Effector memory CD8-positive, alpha-beta T cell (primary cell): ENCODE results near the gene FCHO2.
"Not testable (repeated sequence)": the region's sequence is repeated elsewhere in the genome, so short reads cannot be mapped to it uniquely, and the experiment has no call there.

ENCODE experiments used
- ATAC-seq: fragments of 150-1000 bp; cut with Tn5 transposase; replicated peaks from 2 replicates; pipeline ENCODE4 v1.10.0; 2021; ENCODE audit warnings: mild to moderate bottlenecking, moderate library complexity
- DNase-seq, 3 experiments: peaks; one replicate each; pipeline ENCODE4 v3.0.0; 2021
- H3K27ac Mint-ChIP-seq, 2 donors: one replicate each; pipeline ENCODE4 v1.8.0; 2022; ENCODE audit warnings: mild to moderate bottlenecking in 2 of 2, mixed read lengths in 2 of 2, moderate library complexity in 2 of 2
- H3K27me3 Mint-ChIP-seq, 2 donors: one replicate each; pipeline ENCODE4 v1.8.0; 2022; ENCODE audit warnings: mixed read lengths in 2 of 2
- H3K36me3 Mint-ChIP-seq: one replicate; pipeline ENCODE4 v1.8.0; 2022; ENCODE audit warnings: mild to moderate bottlenecking, moderate library complexity, mixed read lengths; ENCODE audit not compliant: insufficient read depth
- H3K4me1 Mint-ChIP-seq, 2 donors: one replicate each; pipeline ENCODE4 v1.8.0; 2022; ENCODE audit warnings: low read depth in 2 of 2, mixed read lengths in 2 of 2
- H3K4me3 Mint-ChIP-seq, 2 donors: one replicate each; pipeline ENCODE4 v1.8.0; 2022; ENCODE audit warnings: mild to moderate bottlenecking in 2 of 2, mixed read lengths in 2 of 2, moderate library complexity in 2 of 2
- H3K9me3 Mint-ChIP-seq, 2 donors: one replicate each; pipeline ENCODE4 v1.8.0; 2022; ENCODE audit warnings: mixed read lengths in 2 of 2

The FCHO2 gene

DNA sequence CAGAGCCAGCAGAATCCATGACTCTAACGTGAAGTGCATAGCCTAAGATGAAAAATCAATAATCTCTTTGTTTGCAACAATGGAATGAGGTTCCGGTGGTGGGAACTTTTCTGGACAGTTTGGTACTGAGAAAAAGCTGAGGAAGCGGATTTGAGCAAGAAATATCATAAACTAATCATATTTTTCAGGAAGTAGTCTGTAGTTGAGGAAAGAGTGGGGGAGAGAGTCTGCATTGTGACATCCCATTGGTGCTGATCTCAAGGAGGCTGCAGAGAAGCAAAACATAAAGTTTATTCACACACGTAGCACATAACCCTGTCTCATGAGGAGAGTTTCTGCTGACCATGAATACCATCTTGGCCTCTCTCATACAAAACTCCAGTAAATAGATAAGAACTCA, 15.8 kb upstream of the FCHO2 start:
- Mint-ChIP-seq H3K27ac (no peak overlapping the region), H3K9me3 (no peaks in the 10 kb centered on the region), H3K27me3 (peaks cover 62 to 64% of the 10 kb centered on the region in 2 donors), H3K4me1 (no peaks in the 10 kb centered on the region), H3K36me3 (no peaks in the 10 kb centered on the region), H3K4me3 (no peak overlapping the region)
- no peak for ATAC-seq
- DNase-seq = no peak

DNA sequence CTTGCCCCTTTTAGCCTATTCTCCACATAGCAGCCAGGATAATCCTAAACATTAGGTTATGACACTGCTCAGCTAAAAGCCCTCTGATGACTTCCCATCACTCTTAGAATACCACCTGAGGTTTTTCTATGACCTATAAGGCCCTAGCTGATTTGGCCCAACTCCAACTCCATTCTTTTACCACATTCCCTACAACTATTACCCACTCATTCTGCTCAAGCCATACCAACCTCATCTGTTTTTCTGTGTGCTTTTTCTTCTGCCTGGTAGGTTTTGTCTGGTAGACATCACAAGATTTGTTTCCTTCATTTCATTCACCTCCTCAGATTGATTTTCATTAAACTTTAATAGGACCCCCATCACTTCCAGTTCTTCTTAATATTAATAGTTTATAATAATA, 12.5 kb upstream of the FCHO2 start:
- H3K27me3 Mint-ChIP-seq = peaks cover 42 to 47% of the 10 kb centered on the region in 2 donors
- no peak for ATAC-seq
- no peaks in the 10 kb centered on the region for H3K36me3 Mint-ChIP-seq
- no peaks in the 10 kb centered on the region for H3K9me3 Mint-ChIP-seq
- H3K4me3 Mint-ChIP-seq = no peak overlapping the region
- H3K4me1 Mint-ChIP-seq = no peaks in the 10 kb centered on the region
- H3K27ac Mint-ChIP-seq = no peak overlapping the region
- no peak for DNase-seq

DNA sequence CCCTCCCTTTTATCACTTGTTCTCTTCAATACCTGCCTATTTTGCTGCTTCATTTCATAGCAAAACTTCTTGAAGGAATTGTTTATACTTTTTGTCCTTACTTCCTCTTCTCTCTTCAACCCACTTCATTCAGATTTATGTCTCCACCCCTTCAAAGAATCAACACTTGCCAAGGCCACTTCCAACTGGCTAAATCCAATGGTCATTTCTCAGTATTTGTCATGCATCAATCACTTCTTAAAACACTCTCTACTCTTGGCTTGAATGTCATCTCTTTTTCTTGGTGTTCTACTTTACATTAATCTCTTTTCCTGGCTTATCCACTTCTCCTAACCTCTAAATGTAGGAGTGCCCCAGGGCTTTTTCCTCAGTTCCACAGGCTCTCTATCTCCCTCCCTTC, 8.3 kb upstream of the FCHO2 start:
- ATAC-seq (no peak), DNase-seq (no peak)
- Mint-ChIP-seq H3K9me3 (no peaks in the 10 kb centered on the region), H3K4me3 (no peak overlapping the region), H3K36me3 (peaks cover 2% of the 10 kb centered on the region), H3K4me1 (no peaks in the 10 kb centered on the region), H3K27ac (no peak overlapping the region), H3K27me3 (peaks cover 26 to 30% of the 10 kb centered on the region in 2 donors)

DNA sequence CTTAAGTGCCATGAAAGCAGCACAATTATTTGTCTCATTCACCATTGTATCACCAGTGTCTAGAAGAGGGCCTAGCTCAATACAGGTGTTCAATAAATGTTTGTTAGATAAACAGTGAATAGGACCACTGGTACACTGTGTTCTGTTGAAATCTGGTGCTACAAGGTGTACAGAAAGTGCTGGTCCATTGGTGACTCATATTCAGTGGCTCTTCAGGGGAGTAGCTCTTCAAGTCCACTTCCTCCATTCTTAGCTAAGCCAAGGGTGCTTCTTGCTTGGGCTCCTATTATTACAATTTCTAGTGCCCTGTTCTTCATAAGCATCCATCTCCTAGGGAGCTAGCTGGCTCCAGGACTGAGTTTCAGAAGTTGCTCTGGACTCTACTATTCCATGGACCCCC, 6.4 kb upstream of the FCHO2 start:
- DNase-seq (no peak), ATAC-seq (no peak)
- peaks cover 29 to 39% of the 10 kb centered on the region in 2 donors for H3K27me3 Mint-ChIP-seq
- peaks cover 2% of the 10 kb centered on the region for H3K36me3 Mint-ChIP-seq
- H3K27ac Mint-ChIP-seq = no peak overlapping the region
- H3K4me1 Mint-ChIP-seq = no peaks in the 10 kb centered on the region
- no peaks in the 10 kb centered on the region for H3K9me3 Mint-ChIP-seq
- no peak overlapping the region for H3K4me3 Mint-ChIP-seq

DNA sequence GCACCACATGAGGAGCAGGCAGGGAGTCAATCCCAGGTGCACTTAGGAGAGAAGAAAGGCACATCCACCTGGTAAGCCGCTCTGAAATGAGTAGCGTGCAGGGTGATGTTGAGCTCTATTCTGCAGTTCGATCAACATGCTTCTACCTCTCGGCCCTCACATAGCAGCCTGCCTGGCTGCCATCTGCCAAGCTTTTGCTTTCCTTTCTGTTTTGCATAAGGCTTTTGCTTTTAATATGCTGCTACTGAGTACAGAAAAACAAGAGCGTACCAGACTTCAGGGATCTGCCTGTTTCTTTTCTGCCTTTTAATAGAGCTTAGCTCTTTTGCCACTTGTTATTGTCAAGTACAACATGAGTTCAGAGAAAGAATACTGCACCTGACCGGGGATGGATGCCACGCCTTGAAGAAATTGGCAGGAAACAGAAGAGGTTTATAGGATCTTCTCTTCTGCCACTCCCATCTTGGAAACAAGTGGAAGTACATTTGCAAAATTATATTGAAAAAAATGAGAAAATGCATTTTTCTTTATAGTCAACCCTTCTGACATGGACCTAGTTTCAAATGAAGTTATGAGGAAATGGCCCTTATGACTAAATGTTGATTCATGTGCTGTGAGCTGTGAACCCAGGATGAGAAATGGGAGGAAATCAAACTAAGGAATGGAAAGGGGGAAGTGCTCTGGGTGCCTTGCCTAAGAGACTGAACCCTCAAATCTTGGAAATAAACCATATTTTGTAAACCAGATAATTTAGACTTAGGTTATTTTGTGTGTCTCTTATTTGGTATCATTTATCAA, 4.0 kb upstream of the FCHO2 start:
- peaks cover 17% of the 10 kb centered on the region for H3K36me3 Mint-ChIP-seq
- DNase-seq (no peak), ATAC-seq (no peak)
- peaks cover 8 to 14% of the 10 kb centered on the region in 2 donors for H3K4me1 Mint-ChIP-seq
- no peak overlapping the region for H3K4me3 Mint-ChIP-seq
- peaks cover 29 to 30% of the 10 kb centered on the region in 2 donors for H3K27me3 Mint-ChIP-seq
- no peaks in the 10 kb centered on the region for H3K9me3 Mint-ChIP-seq
- no peak overlapping the region for H3K27ac Mint-ChIP-seq

DNA sequence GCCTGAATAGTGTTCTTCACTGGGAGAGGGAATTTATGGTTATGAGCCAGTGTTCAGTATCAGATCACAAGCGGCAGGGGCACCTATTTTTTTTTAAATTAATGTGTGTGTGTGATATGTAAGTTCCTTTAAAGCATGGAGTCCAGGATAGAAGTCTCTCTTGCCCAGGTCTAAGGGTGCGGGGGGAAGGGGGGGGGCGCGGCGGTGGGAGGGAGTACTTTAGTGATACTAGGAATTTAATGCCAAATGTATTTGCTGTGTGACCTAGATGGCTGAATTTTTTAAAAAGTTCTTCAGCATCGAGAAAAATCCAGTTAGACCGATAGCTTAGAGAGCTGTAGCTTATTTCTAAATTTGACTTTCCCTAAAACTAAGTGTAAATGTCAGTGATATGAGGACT, 1.5 kb upstream of the FCHO2 start:
- ATAC-seq (no peak), DNase-seq (no peak)
- Mint-ChIP-seq H3K36me3 (peaks cover 17% of the 10 kb centered on the region), H3K27me3 (peaks cover 18 to 29% of the 10 kb centered on the region in 2 donors), H3K27ac (no peak overlapping the region), H3K9me3 (no peaks in the 10 kb centered on the region), H3K4me1 (peaks cover 14 to 21% of the 10 kb centered on the region in 2 donors), H3K4me3 (peak overlapping the region; percentile 95)

DNA sequence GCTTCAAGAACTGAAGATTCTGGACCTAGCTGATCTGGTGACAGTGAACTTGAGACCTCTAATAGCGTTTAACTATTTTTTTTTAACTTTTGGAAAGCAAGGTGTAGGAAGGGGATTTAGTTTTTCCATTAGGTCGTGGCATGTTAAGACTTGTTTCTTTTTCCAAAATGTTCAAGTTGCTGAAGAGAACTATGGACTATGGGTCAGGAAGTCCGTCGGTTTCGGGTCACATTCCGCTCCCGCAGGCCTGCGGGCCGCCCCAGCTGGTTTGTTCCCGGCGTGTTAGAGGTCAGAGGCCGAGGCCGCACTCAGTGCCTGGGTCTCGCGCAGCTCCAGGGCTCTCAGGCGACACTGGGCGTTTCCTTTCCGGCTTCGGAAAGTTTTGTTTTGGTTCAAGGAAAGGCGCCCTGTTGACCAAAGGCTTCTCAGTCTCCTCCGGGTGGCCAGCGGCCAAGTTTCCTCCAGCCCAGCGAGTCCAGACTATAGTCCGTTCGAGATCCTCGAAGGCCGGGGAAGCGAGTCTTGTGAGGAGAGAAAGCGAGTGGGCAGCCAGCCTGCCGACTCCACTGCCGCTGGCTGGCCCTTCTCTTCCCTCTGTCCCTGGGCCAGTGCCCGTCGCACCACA, 586 bp upstream of the FCHO2 start:
- Mint-ChIP-seq H3K27me3 (peaks cover 18 to 29% of the 10 kb centered on the region in 2 donors), H3K4me1 (peaks cover 14 to 22% of the 10 kb centered on the region in 2 donors), H3K9me3 (no peaks in the 10 kb centered on the region), H3K4me3 (peak overlapping the region; percentile 95), H3K36me3 (peaks cover 15% of the 10 kb centered on the region), H3K27ac (peak overlapping the region; percentile 91 to 92)
- peak; percentile 33 for ATAC-seq
- no peak for DNase-seq

DNA sequence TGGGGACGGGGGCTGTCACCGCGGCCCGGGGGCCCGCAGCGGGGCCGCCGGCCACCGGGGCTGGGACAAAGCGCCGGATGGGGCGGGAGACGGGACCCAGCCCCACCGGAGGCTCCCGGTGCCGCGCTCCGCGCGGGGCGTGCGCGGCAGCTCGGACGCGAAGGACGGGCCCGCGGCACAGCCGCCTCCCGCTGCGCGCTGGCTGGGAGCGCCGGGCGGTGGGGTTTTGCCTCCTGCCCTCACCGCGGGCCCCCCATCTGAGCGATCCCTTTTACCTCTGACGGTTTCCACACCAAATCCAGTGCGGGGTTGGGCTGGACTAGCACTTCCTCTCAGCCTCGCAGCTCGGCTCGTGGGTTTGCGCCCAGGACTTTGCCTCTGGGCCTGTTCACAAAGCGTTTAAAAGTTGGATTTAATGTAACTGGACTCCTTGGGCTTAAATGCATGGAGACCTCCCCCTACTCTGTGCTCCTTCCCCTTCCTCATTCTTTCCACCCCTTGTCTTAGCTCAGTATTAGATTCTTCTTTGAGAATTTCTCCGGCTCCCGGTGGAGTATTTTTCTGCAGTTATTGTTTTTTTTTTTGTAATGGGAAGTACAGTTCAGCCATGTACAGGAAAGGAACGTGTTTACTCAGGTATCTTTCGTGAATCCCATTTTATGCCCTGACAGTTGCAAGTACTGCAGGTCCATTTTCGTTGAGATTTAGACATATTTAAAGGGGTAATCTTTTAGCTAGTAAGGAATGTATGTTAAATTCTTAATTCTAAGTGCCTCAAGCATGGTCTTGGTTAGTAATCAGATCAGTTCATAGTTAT, 691 bp downstream of the FCHO2 start:
- peak; percentile 52 for ATAC-seq
- Mint-ChIP-seq H3K27me3 (peaks cover 12 to 23% of the 10 kb centered on the region in 2 donors), H3K4me3 (peak overlapping the region; percentile 95), H3K9me3 (no peaks in the 10 kb centered on the region), H3K27ac (peak overlapping the region; percentile 68 to 78), H3K36me3 (peaks cover 16% of the 10 kb centered on the region), H3K4me1 (peaks cover 14 to 22% of the 10 kb centered on the region in 2 donors)
- DNase-seq = peak; percentile 17 to 19 (median 17)

DNA sequence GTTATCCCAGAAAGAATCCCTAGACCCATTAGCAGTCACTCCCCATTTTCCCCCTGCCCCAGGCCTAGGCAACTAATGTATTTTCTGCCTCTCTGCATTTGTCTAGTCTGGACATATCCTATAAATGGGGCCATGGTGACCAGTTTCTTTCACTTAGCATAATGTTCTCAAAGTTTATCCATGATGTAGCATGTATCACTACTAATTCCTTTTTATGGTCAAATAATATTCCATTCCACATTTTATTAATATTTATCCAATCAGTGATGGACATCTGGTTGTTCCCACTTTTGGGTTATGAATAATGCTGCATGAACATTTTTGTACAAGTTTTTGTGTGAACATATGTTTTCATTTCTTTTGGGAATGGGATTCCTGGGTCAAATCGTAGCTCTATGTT, 1.5 kb downstream of the FCHO2 start:
- H3K4me1 Mint-ChIP-seq = peaks cover 14 to 22% of the 10 kb centered on the region in 2 donors
- peaks cover 18% of the 10 kb centered on the region for H3K36me3 Mint-ChIP-seq
- H3K27ac Mint-ChIP-seq = peak overlapping the region in 1 of 2 donors; percentile 78
- peak overlapping the region; percentile 95 for H3K4me3 Mint-ChIP-seq
- no peaks in the 10 kb centered on the region for H3K9me3 Mint-ChIP-seq
- DNase-seq (no peak), ATAC-seq (no peak)
- H3K27me3 Mint-ChIP-seq = peaks cover 9 to 23% of the 10 kb centered on the region in 2 donors

DNA sequence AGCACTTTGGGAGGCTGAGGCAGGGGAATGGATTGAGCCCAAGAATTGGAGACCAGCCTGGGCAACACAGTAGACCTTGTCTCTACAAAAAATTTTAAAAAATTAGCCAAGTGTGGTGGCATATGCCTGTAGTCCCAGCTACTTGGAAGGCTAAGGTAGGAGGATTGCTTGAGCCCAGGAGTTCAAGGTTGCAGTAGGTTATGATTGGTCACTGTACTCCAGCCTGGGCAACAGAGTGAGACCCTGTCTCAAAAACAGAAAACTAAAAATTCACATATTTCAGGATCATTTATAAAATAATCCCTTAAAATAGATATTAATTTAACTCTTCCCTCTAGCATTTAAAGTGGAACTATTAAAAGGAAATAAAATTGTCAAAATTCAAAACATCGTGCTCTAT, 3.4 kb downstream of the FCHO2 start:
- Mint-ChIP-seq H3K4me1 (peaks cover 14 to 24% of the 10 kb centered on the region in 2 donors), H3K27ac (no peak overlapping the region), H3K4me3 (no peak overlapping the region), H3K27me3 (peaks cover 0 to 16% of the 10 kb centered on the region in 2 donors), H3K9me3 (no peaks in the 10 kb centered on the region), H3K36me3 (peaks cover 18% of the 10 kb centered on the region)
- ATAC-seq (no peak), DNase-seq (no peak)

DNA sequence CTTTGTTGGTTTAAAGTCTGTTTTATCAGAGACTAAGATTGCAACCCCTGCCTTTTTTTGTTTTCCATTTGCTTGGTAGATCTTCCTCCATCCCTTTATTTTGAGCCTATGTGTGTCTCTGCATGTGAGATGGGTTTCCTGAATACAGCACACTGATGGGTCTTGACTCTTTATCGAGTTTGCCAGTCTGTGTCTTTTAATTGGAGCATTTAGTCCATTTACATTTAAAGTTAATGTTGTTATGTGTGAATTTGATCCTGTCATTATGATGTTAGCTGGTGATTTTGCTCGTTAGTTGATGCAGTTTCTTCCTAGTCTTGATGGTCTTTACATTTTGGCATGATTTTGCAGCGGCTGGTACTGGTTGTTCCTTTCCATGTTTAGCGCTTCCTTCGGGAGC, 18.6 kb downstream of the FCHO2 start:
- H3K4me1 Mint-ChIP-seq = peaks cover 6 to 12% of the 10 kb centered on the region in 2 donors
- not testable (repeated sequence) for H3K27ac Mint-ChIP-seq, H3K9me3 Mint-ChIP-seq, H3K4me3 Mint-ChIP-seq, H3K36me3 Mint-ChIP-seq, DNase-seq, H3K27me3 Mint-ChIP-seq, ATAC-seq

DNA sequence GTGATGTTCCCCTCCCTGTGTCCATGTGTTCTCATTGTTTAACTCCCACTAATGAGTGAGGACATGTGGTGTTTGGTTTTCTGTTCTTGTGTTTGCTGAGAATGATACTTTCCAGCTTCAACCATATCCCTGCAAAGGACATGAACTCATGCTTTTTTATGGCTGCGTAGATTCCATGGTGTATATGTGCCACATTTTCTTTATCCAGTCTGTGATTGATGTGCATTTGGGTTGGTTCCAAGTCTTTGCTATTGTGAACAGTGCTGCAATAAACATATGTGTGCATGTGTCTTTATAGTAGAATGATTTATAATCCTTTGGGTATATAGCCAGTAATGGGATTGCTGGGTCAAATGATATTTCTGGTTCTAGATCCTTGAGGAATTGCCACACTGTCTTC, 21.0 kb downstream of the FCHO2 start:
- peaks cover 6 to 12% of the 10 kb centered on the region in 2 donors for H3K4me1 Mint-ChIP-seq
- H3K4me3 Mint-ChIP-seq, H3K27ac Mint-ChIP-seq, DNase-seq, ATAC-seq, H3K27me3 Mint-ChIP-seq, H3K9me3 Mint-ChIP-seq, H3K36me3 Mint-ChIP-seq: not testable (repeated sequence)

DNA sequence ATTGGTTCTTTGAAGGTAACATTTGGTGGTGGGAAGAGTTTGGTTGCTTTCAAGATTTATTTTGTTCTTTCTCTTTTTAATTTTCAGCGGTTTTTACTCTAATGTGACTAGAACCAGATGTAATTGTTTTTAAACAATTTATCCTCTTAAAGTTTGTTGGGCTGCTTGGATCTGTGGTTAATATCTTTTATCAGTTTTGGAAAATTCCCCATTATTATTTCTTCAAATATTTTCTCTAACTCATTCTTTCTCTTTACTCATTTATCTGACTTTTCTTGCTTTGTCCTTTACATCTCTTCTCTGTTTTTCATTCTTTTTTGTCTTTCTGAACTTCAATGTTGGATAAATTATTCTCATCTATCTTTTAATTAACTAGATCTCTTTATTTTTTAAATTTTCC, 29.9 kb downstream of the FCHO2 start:
- Mint-ChIP-seq H3K4me3 (no peak overlapping the region), H3K36me3 (peaks cover 16% of the 10 kb centered on the region), H3K9me3 (no peaks in the 10 kb centered on the region), H3K27ac (no peak overlapping the region), H3K27me3 (peaks cover 0 to 6% of the 10 kb centered on the region in 2 donors), H3K4me1 (no peaks in the 10 kb centered on the region)
- DNase-seq (no peak), ATAC-seq (no peak)
